Stimulated activated CD4-positive, alpha-beta T cell treated with anti-CD3 and anti-CD28 coated beads, Interleukin-15, amount 100 ng/mL, for 48 hours (primary cell): ENCODE results near the gene BARHL2.

Source experiments
- DNase-seq, 2 donors: peaks; one replicate each; pipeline ENCODE4 v3.0.0-alpha.2; 2020; ENCODE audit warnings: low read depth in 2 of 2

BARHL2 gene

GRCh38 chr1:90716552-90717355 lies at the start of gene BARHL2:
Gene BARHL2, minus strand, starts transcription at chr1:90717302. Its CDS starts 107 bp downstream, at chr1:90717195.
- no peak for DNase-seq

GRCh38 chr1:90763930-90764329 lies 46.8 kb upstream of the BARHL2 start:
- no peak for DNase-seq

GRCh38 chr1:90763506-90763905 lies 46.4 kb upstream of the BARHL2 start:
- no peak for DNase-seq

- no peak for DNase-seq
Observed at GRCh38 chr1:90761781-90762589, 44.9 kb upstream of the BARHL2 start.

- DNase-seq, result no peak
Observed at GRCh38 chr1:90761156-90761555, 44.1 kb upstream of the BARHL2 start.

GRCh38 chr1:90753556-90753955 lies 36.5 kb upstream of the BARHL2 start:
- no peak for DNase-seq

GRCh38 chr1:90748668-90749067 lies 31.6 kb upstream of the BARHL2 start:
- no peak for DNase-seq

- DNase-seq, result no peak
Observed at GRCh38 chr1:90746857-90747256, 29.8 kb upstream of the BARHL2 start.

- DNase-seq, result no peak
Observed at GRCh38 chr1:90745972-90746371, 28.9 kb upstream of the BARHL2 start.

GRCh38 chr1:90732136-90732535 lies 15.0 kb upstream of the BARHL2 start:
- no peak for DNase-seq

- DNase-seq, result no peak
Observed at GRCh38 chr1:90731382-90732050, 14.4 kb upstream of the BARHL2 start.

- DNase-seq, result no peak
Observed at GRCh38 chr1:90730243-90731022, 13.3 kb upstream of the BARHL2 start.

- no peak for DNase-seq
Observed at GRCh38 chr1:90729504-90730242, 12.6 kb upstream of the BARHL2 start.

GRCh38 chr1:90728502-90729287 lies 11.6 kb upstream of the BARHL2 start:
- no peak for DNase-seq

GRCh38 chr1:90727917-90728501 lies 10.9 kb upstream of the BARHL2 start:
- DNase-seq, result no peak

- no peak for DNase-seq
Observed at GRCh38 chr1:90726986-90727480, 9.9 kb upstream of the BARHL2 start.

- no peak for DNase-seq
Observed at GRCh38 chr1:90726425-90726985, 9.4 kb upstream of the BARHL2 start.

GRCh38 chr1:90725657-90726424 lies 8.7 kb upstream of the BARHL2 start:
- no peak for DNase-seq
